ENCODE results near the gene EPN1.

EPN1 gene

DNA sequence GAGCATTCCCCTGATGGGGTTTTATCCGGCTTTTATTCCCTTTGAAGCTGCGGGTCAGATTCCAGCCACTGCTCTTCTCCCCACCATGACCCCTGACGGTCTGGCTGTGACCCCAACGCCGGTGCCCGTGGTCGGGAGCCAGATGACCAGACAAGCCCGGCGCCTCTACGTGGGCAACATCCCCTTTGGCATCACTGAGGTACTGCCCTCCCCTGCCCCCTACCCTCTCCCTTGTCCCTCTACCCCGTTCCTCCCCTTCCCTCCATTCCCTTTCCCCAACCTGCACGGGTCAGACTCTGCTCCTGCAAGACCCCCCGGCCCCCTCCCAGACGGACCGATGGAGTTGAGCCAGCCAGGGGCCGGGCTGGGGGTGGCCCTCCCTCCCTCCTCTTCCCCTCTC lies 14.0 kb upstream of the EPN1 start:
- DNase-seq (ENCODE audit: low read depth): no peak

DNA sequence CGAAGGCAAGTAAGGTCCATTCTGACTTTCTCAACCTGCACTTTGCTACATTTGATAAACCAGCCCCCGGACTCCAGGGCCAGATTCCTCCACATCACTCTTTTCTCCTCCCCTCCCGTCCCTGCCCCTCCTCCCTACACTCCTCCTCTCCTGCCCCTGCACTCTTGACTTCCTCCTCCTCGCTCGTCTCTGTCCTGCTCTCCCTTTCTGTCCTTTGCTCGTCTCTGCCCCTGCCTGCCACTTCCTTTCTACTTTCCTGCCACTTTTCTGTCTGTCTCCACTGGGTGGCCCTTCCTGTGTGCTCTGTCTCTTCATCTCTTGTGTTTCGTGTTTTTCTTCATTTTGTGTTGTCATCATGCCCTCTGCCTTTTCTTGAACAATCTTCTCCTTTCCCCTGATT lies 13.2 kb upstream of the EPN1 start:
- DNase-seq (ENCODE audit: low read depth): no peak

DNA sequence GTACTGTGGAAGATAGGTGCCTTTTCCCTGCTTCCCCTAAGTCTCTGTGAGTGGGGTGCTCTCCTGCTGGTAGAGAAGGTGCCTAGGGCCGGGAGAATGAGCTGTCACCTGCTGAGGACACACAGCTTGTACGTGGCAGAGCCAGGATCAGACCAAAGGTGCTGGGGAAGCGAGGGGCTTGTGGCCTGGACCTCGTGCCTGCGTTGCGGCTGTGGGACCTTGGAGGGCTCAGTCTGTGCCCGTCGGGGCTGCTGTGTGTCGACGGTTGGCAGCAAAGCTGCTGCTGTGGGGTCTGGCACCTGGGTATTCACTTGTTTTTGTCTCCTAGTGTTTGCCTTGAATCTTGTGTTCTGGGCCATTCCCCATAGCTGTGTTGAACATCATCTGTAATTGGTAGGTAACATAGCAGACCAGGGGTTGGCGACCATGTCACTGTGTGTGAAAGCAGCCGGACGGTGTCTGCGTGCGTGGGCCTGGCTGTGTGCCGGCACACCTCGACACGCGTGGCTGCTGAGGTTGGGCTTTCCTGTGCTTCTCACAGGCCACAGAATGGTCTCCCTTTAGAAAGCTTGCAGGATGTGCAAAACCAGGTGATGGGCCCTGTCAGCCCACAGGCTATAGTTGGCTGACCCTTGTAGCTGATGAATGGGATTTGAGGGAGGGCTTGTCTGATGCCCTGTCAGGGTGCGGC lies 11.0 kb upstream of the EPN1 start:
- DNase-seq (ENCODE audit: low read depth): no peak

DNA sequence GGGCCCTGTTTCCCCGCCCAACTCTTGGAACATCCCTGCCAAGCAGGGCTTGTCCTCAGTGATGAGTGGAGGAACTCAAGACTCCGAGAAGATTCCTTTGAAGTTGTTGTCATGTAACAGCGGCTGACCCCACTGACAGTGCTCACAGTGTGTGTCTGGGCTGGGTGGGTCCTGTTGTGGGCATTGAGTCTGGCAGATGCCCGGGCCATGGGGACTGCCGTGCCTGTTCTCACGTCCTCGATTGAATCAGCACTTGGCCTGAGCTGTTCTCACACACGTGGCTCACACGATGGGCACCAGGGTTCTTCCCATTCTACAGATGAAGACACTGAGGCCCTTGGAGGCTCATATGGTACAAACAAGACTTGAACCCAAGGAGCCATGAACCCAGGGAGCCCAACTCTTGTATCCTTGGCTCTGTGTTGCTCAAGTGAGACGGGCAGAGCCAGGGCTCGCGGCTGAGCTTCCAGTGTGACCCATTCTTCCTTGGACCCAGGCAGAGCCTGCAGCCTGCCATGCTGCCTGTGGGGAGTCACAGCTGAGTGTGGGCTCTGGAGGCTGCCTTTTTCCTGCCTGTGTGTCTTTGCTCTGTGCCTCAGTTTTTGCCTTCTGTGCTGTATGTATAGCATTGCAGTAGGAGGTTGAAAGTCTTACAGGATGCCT lies 8.6 kb upstream of the EPN1 start:
- DNase-seq (ENCODE audit: low read depth): no peak

DNA sequence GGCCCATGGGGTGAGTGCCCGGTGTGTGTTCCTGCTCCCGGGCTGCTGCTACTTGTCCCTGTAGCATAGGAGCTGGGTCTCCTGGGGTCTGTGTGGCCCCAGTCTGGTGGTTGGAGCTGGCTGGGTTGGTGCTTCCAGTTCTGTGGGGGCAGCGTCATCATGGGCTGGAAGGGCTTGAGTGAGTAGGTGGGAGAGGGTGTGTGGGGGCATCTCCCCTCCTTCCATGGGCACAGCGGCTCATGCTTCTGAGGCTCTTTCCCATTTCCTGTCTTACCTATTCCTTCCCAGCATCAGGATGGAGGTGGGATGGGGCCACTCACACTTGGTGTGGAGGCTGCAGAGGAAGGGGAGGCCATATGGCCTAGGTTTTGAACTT lies 8.0 kb upstream of the EPN1 start:
- no peak for DNase-seq (ENCODE audit: low read depth)

DNA sequence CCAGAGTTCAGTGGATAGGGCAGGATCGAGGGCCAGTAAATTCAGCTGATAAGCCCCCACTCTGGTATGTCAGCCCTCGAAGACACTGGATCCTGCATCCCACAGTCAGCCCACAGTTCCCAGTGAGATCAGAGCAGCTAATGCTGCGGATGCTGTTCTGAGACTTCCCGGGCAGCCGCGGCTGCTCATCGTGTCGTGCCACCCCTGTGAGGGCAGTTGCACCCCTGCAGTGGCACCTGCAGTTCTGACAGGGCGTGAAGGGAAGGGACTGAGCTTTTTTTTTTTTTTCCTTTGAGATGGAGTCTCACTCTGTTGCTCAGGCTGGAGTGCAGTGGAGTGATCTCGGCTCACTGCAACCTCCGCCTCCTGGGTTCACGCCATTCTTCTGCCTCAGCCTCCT lies 7.5 kb upstream of the EPN1 start:
- no peak for DNase-seq (ENCODE audit: low read depth)

DNA sequence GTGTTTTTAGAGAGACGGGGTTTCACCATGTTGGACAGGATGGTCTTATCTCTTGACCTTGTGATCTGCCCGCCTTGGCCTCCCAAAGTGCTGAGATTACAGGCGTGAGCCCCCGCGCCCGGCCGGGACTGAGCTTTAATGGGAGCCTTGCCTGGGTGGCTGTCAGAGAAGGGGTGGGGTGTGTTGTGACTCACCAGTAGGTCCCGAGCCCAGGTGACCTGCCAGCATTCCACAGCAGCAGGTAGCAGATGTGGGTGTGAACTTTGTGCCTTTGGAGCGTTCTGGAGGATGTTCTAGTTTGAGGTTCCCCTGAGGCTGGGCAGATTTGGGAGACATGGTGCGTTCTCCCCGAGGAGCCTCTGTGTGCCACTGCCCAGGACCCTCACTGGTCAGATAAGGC lies 7.1 kb upstream of the EPN1 start:
- DNase-seq (ENCODE audit: low read depth): no peak

DNA sequence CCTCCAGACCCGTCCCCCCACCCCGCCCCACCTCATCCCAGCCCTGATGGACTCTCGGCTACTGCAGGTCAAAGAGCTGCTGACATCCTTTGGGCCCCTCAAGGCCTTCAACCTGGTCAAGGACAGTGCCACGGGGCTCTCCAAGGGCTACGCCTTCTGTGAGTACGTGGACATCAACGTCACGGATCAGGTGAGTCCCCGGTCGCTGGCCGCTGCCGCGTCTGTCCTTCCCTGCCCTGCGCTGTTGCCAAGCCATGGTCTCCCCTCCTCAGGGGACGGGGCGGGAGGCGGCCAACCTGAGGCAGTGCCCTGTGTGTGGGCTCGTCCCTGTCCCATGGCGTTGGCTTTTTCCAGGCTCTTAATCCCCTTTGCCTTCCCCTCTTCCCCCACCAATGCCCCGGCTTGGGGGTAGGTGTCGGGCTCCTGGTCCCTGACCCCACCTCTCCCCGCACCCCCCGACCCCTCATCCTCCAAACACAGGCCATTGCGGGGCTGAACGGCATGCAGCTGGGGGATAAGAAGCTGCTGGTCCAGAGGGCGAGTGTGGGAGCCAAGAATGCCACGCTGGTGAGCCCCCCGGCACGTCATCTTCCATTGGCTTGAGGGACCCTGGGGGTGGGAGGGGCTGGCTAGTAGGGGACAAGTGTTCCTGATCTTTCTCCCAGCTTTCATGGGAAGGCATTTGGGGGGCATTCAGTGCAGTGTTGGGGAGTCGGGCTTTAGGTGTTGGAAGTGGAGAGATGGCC lies 6.2 kb upstream of the EPN1 start:
- no peak for DNase-seq (ENCODE audit: low read depth)

DNA sequence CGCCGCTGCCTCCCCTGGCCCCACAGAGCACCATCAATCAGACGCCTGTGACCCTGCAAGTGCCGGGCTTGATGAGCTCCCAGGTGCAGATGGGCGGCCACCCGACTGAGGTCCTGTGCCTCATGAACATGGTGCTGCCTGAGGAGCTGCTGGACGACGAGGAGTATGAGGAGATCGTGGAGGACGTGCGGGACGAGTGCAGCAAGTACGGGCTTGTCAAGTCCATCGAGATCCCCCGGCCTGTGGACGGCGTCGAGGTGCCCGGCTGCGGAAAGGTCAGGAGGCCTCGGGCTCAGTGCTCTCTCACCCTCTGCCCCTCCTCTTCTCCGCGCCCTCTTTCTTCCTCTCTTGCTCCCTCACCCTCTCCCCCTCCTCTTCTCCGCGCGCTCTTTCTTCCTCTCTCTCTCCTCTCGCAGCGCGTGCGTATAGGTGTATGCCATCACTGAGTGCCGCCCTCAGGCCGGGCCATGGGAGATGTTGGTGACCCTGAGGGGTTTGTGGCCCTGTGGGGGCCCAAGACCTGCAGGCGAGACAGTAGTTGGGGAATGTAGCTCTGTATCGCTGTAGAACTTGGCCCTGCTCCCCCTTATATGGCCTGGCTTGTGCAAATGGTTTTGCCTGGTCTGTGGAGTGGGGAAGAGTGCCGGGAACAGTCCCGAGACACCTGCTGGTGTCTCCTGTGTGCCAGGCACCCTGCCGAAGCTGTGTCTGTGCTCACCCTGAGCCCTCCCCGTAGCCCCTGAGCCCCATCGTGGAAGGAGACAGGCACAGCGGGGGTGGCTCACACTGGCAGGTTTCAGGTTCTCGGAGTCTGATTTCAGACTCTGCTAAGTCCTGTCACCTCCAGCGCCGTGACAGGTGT lies 5.4 kb upstream of the EPN1 start:
- no peak for DNase-seq (ENCODE audit: low read depth)

DNA sequence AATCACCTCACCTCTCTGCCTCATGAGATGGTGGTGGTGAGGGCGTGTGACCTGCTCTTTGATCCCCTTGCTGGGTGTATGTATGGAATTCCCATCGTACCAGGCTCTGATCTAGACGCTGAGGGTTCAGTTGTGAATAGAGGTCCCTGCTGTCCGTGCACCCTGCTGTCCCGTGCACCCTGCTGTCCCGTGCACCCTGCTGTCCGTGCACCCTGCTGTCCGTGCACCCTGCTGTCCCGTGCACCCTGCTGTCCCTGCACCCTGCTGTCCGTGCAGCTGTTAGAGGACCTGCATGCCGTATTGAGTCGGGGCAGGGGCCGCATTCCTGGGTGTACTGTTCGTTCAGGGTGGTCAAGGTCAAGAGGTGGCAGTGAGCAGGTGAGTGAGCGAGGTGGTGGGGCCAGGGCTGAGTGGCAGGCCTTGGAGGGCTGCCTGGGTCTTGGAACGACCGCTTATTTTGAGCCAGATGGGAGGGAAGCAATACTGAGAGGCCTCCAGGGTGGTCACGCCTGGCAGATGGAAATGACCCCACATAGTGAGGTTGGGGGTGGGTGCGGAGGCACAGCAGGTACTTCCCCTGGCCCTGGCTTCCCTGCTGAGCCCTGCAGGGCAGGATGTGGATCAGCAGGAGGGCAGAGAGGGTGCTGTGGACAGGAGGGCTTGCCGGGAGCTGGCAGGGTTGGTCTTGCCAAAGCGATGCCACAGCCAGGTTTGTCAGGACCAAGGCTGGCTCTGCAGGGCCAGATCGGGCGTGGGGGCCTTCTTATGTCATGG lies 4.6 kb upstream of the EPN1 start:
- DNase-seq (ENCODE audit: low read depth): no peak

DNA sequence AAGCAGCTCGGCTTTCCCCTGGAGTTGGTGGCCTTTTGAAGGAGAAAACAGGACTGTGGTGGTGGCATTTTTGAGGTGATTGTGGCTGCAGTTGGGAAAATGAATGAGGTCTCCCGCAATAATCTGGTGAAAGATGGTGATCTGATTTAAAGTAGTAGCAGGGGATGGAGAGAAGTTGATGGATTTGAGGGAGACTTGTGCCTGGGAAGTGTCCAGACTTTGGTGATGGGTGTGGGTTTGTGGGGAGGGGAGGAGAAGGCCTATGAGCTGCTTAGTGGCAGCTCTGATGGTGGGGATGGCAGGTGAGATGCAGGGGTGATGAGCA lies 4.0 kb upstream of the EPN1 start:
- no peak for DNase-seq (ENCODE audit: low read depth)

DNA sequence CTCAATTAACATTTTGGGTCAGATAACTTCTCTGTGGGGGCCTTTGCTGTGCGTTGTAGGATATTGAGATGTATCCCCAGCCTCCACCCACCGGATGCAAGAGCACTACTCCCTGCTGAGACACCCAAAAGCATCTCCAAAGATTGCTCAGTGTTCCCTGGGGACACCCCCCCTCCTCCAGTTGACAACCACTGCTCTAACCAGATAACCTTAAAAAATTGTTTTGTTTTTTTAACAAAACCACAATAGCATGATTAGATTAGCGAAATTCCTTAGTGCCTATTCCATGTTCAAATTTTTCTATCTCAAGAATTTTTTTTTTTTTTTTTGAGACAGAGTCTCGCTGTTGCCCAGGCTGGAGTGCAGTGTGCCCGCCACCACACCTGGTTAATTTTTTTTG lies 2.6 kb upstream of the EPN1 start:
- no peak for DNase-seq (ENCODE audit: low read depth)

DNA sequence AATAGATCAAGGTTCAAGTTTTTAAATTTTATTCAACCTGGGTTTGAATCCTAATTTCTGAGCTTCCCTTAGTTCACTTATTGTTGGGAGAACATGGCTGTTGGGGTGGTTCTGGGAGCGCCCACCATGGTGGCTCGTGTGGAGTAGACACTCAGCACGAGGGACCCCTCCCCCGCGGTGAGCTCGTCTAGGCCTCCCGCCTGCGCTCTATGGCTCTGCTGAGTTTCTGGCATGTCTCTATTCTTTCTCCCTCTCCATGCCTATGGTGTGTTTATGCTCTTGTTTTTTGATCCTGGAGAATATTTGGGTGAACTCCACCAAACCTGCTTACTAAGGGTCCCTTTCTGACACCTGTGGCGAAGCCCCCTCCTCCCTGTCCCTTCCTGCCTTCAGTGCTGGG lies 1.6 kb upstream of the EPN1 start:
- no peak for DNase-seq (ENCODE audit: low read depth)

DNA sequence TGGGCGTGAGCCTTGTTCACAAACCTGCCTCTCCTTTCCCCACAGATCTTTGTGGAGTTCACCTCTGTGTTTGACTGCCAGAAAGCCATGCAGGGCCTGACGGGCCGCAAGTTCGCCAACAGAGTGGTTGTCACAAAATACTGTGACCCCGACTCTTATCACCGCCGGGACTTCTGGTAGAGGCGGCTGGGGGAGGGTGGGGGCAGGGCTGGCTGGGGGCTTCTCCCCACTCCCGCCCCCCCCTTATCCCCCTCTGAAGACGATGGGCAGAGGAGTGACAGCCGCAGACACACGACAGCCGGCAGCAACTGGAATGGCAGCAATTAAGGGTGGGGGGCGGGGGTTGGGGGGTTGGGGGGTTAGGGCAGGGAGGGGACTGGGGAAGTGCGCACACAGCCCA lies 1.1 kb upstream of the EPN1 start:
- no peak for DNase-seq (ENCODE audit: low read depth)

DNA sequence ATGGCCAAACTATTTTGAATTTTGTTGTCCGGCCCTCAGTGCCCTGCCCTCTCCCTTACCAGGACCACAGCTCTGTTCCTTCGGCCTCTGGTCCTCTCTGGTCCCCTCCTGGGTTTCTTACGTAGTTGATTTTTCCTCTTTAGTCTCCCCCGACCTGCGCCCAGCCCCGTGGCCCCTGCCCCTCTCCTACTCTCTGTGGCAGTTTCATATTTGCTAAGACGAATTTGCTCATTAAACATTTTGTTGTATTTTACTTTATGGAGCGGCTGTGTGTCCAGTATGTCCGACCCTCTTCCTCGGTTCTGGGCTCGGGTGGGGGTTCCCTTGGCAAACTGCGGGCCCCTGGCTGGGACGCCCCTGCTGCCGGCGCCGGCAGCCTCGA lies 576 bp upstream of the EPN1 start:
- no peak for DNase-seq (ENCODE audit: low read depth)

DNA sequence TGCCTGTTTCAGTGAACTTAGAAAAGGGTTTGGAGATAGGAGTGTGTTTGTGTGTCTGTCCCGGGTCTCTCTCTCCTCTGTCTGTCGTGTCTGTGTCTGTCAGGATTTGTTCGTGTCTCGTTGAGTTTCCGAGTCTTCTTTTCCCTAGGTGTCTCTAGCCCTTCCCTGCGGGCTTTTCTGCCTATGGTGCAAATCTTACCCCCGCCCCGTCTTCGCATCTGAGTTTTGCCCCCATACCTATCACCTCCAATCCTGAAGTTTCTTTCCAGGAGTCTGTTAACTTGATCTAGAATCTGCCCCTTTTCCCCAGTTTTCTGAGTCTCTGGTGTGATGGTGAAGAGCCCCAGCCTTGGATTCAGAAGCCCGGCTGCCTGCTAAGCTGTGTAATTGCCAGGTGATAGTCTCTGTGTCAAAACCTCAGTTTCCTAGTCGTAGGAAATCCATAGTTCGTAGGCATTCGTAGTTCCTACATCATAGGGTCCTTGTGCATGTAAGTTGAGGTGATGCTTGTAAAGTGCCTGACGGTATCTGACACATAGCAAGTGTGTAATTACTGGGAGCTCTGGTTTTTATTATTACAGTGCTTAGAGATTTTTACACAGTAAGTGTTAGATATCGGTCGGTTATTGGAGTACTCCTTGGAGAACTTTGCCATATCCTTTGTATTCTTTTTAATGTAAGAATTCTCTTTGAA lies 782 bp downstream of the EPN1 start:
- DNase-seq (ENCODE audit: low read depth): no peak

DNA sequence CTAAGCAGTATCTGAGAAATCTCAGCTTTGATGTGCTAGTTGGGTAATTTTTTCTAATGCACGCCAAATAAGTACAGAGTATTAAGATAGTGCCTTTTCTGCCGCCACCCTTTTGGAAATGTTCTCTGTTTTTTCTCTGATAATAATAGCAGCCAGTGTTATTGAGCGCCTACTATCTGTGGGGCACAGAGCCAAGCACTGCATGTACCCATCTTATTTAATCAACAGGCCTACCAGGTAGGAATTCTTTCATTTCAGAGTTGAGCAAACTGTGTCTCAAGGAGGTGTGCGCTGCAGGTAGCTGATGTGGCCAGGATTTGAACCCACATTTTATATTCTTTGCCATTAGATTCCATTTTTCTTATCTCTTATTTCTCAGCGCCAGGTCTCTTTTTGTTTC lies 1.4 kb downstream of the EPN1 start:
- no peak for DNase-seq (ENCODE audit: low read depth)

DNA sequence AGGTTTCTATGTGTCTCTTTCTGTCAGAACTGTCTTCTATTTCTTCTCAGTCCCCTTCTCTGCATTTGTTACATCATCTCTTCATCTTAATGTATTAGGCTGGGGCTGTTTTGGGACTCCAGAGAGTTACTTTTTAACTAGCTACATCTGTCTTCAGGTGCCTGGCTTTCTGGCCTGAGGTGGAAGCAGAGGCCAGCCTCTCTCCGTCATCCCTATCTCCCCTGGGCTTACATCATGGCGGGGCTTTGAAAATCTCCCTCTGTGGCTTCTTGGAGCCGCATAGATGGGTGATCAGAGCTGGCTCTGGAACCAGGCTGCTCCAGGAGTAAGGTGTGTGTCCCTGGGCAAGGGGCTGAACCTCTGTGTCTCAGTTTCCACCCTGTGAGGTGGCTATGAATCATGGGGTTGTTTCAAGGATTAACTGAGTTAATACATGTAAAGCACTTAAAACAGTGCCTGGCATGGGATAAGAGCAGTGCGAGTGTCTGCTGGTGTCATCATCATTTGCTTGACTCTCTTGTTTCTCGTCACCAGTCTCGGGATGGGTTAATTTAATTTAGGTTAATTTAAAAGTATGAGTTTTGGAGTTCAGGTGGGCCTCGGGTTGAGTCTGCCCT lies 2.0 kb downstream of the EPN1 start:
- DNase-seq (ENCODE audit: low read depth): no peak

DNA sequence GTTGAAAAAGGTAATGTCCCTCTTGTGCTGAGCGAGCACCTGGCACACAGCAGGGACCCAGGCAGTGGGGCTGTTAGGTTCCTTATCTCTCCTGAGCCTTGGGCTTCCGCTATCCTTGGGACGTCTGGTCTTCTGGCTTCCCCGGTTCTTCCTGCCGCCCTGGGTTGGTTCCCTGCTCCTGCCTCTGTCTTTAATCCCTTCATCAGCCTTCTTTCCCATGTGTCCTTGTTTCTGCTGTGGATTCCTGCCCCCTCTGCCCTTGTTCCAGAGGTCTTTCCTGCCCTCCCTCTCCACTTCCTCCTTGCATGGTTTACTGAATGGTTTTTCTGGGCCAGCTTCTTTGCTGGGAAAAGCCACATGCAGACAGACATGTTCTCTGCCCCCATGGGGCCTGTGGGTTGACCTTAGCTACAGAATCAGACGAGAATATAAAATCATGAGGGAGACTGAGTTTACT lies 2.6 kb downstream of the EPN1 start:
- no peak for DNase-seq (ENCODE audit: low read depth)

DNA sequence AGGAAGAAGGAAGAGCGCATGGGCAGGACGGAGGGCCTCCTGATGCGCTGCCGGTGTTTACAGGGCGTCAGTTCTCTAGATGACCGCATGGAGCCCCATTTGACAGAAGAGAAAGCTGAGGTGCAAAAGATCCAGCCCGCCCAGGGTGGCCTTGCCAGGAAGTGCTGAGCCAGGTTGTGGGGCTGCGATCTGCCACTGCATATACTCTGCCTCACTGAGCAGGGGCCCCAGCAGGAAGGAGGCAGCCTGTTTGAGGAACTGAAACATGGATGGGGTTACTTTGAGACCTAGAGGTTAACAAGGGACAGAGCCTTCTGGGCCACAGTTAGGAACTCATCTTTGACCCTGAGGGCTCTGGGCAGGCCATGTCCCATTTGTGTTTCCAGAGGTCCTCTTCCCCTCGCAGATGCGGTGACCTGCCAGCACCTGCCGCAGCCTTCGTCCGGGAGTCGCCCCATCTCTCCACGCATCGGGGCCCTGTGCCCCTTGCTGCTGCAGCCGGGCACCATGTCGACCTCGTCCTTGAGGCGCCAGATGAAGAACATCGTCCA lies 3.2 kb downstream of the EPN1 start:
- no peak for DNase-seq (ENCODE audit: low read depth)
